ENCODE results near the gene B9D2. TPM values are rescaled to one million over a fixed set of nuclear protein-coding genes. Genes with fewer than 3 reads are reported as not detected.
A peak's percentile ranks its signal among the peaks of the same experiment; 100 is the strongest.

The B9D2 gene
- total and polyA plus RNA-seq, 2 of the 4 experiments (the other 2 are of a cell fraction): 6.1 to 9.7 TPM

- ChIA-PET POLR2A (ENCODE audit: unreplicated experiment) (no interaction called here), CTCF (no interaction called here)
- DNase-seq (no peak), ATAC-seq (ENCODE audit: low read depth) (no peak)
- Histone ChIP-seq H2BK15ac (ENCODE audit: low read depth, low read length) (no peak overlapping the region; the same call in 2 of the 3 replicates), H2BK20ac (ENCODE audit: low read depth, low read length) (peak overlapping the region; percentile 44), H3K27me3 (ENCODE audit: control insufficient read depth, insufficient read depth, low read length) (no peaks in the 10 kb centered on the region), H3K36me3 (ENCODE audit: control insufficient read depth, insufficient read depth, low read length) (peaks cover 35% of the 10 kb centered on the region), H3K9me3 (ENCODE audit: control insufficient read depth, insufficient read depth, low read length) (no peaks in the 10 kb centered on the region), H3K27ac (ENCODE audit: insufficient read depth, low read length) (no peak overlapping the region), H3K4ac (ENCODE audit: low read depth, low read length) (peak overlapping the region; percentile 66), H3K9ac (ENCODE audit: low read depth, low read length) (no peak overlapping the region), H3K79me1 (ENCODE audit: low read depth in 1 of 2, low read length in 2 of 2) (peaks cover 20 to 62% of the 10 kb centered on the region in 2 experiments), H4K91ac (ENCODE audit: insufficient read depth, low read depth, low read length) (peak overlapping the region; percentile 29; the same call in 1 of the 2 replicates), H2BK5ac (ENCODE audit: low read depth, low read length, poor library complexity, severe bottlenecking) (peak overlapping the region; percentile 30), H2AK9ac (replicated peaks; ENCODE audit: low read depth, low read length, poor library complexity) (peak overlapping the region; percentile 93), H4K5ac (ENCODE audit: low read depth, low read length) (no peak overlapping the region), H3K4me1 (ENCODE audit: control insufficient read depth, insufficient read depth, low read length) (peaks cover 43% of the 10 kb centered on the region), H4K8ac (ENCODE audit: low read depth in 2 of 2, low read length in 2 of 2) (peak overlapping the region in 1 of 2 experiments; percentile 49; a peak in 1 of 4 replicates), H3K4me2 (ENCODE audit: low read depth, low read length) (no peak overlapping the region; the same call in 1 of the 2 replicates), H3K4me3 (ENCODE audit: insufficient read depth, low read depth, low read length) (no peak overlapping the region), H3K18ac (ENCODE audit: low read depth, low read length) (no peak overlapping the region), H3K56ac (ENCODE audit: extremely low read depth, insufficient read depth, low read length) (no peak overlapping the region), H3K9me1 (ENCODE audit: insufficient read depth, low read length) (peaks cover 26% of the 10 kb centered on the region), H3K14ac (replicated peaks; ENCODE audit: low read depth, low read length) (peak overlapping the region; percentile 71), H2AK5ac (ENCODE audit: low read depth, low read length) (peak overlapping the region; percentile 91), H4K20me1 (ENCODE audit: insufficient read depth, low read length) (peaks cover 39% of the 10 kb centered on the region), H2BK120ac (ENCODE audit: low read depth, low read length) (peak overlapping the region; percentile 61; the same call in 1 of the 2 replicates), H2AFZ (replicated peaks; ENCODE audit: low read length, poor library complexity) (peak overlapping the region; percentile 84), H3K23ac (ENCODE audit: low read depth, low read length) (peak overlapping the region; percentile 69)
- no CpG with 5 or more reads among the region's 1 CpG for WGBS, 2 experiments (ENCODE audit: extremely low coverage in 2 of 2, insufficient read length in 1 of 2)
- dilution Hi-C loops (cut with HindIII; ENCODE audit: low sequenced_read_pairs, unreplicated experiment) (no loop called here), in situ Hi-C loops (cut with MboI; ENCODE audit: low sequenced_read_pairs) (no loop called here), intact Hi-C loops (cut with micrococcal nuclease) (no loop called here)
- no TSS peak for BruUV-seq (replicated peaks)
- 0 out of 2 replicates have a peak, but pooled peaks have one; percentile 3 for TF ChIP-seq POLR2A (IDR thresholded peaks at IDR 0.05; ENCODE audit: low read depth, low read length)
- no peak for TF ChIP-seq CEBPB (IDR thresholded peaks at IDR 0.05; ENCODE audit: low read depth, low read length)
Measured at GRCh38 chr19:41328842-41329225, 35.1 kb downstream of the B9D2 start.

Measured in IMR-90 (cell line).